IPS-11a (cell line): ENCODE data around the gene PRR33.

Experiments
- H3K4me3 ChIP-seq: one replicate; pipeline ENCODE4 v1.5.1; 2013; ENCODE audit warnings: low read depth, low read length, control low read depth

PRR33 gene

GRCh38 chr11:1916986-1917522 is 25.4 kb upstream of the PRR33 start:
- no peak overlapping the region for H3K4me3 ChIP-seq

- no peak overlapping the region for H3K4me3 ChIP-seq
Observed at GRCh38 chr11:1916132-1916985, 24.7 kb upstream of the PRR33 start.

GRCh38 chr11:1915795-1916131 is 24.1 kb upstream of the PRR33 start:
- H3K4me3 ChIP-seq, result no peak overlapping the region

- H3K4me3 ChIP-seq, result no peak overlapping the region
Observed at GRCh38 chr11:1913271-1914060, 21.8 kb upstream of the PRR33 start.

- no peak overlapping the region for H3K4me3 ChIP-seq
Observed at GRCh38 chr11:1912289-1912878, 20.7 kb upstream of the PRR33 start.

- H3K4me3 ChIP-seq, result no peak overlapping the region
Observed at GRCh38 chr11:1909524-1909923, 17.8 kb upstream of the PRR33 start.

- no peak overlapping the region for H3K4me3 ChIP-seq
Observed at GRCh38 chr11:1908618-1909017, 16.9 kb upstream of the PRR33 start.

GRCh38 chr11:1906611-1907423 is 15.1 kb upstream of the PRR33 start:
- no peak overlapping the region for H3K4me3 ChIP-seq

- no peak overlapping the region for H3K4me3 ChIP-seq
Observed at GRCh38 chr11:1906181-1906580, 14.5 kb upstream of the PRR33 start.

- H3K4me3 ChIP-seq, result no peak overlapping the region
Observed at GRCh38 chr11:1899686-1900085, 8.0 kb upstream of the PRR33 start.

GRCh38 chr11:1899090-1899489 is 7.4 kb upstream of the PRR33 start:
- H3K4me3 ChIP-seq, result no peak overlapping the region

GRCh38 chr11:1896923-1897322 is 5.2 kb upstream of the PRR33 start:
- H3K4me3 ChIP-seq, result no peak overlapping the region

GRCh38 chr11:1896468-1896867 is 4.8 kb upstream of the PRR33 start:
- no peak overlapping the region for H3K4me3 ChIP-seq

- no peak overlapping the region for H3K4me3 ChIP-seq
Observed at GRCh38 chr11:1894759-1895158, 3.1 kb upstream of the PRR33 start.

- no peak overlapping the region for H3K4me3 ChIP-seq
Observed at GRCh38 chr11:1893581-1894359, 2.1 kb upstream of the PRR33 start.

- no peak overlapping the region for H3K4me3 ChIP-seq
Observed at GRCh38 chr11:1892558-1892957, 863 bp upstream of the PRR33 start.

GRCh38 chr11:1892116-1892515 is 421 bp upstream of the PRR33 start:
- no peak overlapping the region for H3K4me3 ChIP-seq

GRCh38 chr11:1890856-1891830 is 552 bp downstream of the PRR33 start:
- no peak overlapping the region for H3K4me3 ChIP-seq
